Measurements from ENCODE around the gene LDLRAD2. TPM values are rescaled to one million over a fixed set of nuclear protein-coding genes. Genes with fewer than 3 reads are reported as not detected.

LDLRAD2 gene
- total RNA-seq, 1 experiment from 2014 or later, result not detected

- peaks cover 8 to 13% of the 10 kb centered on the region in 2 experiments for H3K4me1 ChIP-seq (ENCODE audit: control insufficient read depth in 1 of 2, insufficient read depth in 2 of 2, low read length in 2 of 2)
- no peaks in the 10 kb centered on the region for H4K20me1 ChIP-seq (ENCODE audit: insufficient read depth)
- peaks cover 0 to 4% of the 10 kb centered on the region in 2 experiments; a peak in 1 of 4 replicates for H3K36me3 ChIP-seq (ENCODE audit: control insufficient read depth in 1 of 2, insufficient read depth in 2 of 2, low read length in 2 of 2)
- H3K79me2 ChIP-seq (ENCODE audit: insufficient read depth, low read length), result no peaks in the 10 kb centered on the region
- no peak for ATAC-seq
- H3K9me2 ChIP-seq (ENCODE audit: insufficient read depth), result no peaks in the 10 kb centered on the region
- no TSS peak for BruUV-seq (replicated peaks)
- no peak overlapping the region for H3K4me2 ChIP-seq (ENCODE audit: low read length)
- intact Hi-C loops (cut with micrococcal nuclease), result no loop called here
- H3K9me3 ChIP-seq (ENCODE audit: control insufficient read depth in 1 of 2, insufficient read depth in 1 of 2, low read depth in 1 of 2, low read length in 2 of 2), result no peaks in the 10 kb centered on the region
- TF ChIP-seq YY1 (IDR thresholded peaks at IDR 0.05; ENCODE audit: extremely low read depth, insufficient replicate concordance, low read depth, low read length), result no peak
- no peak for TF ChIP-seq EGR1 (IDR thresholded peaks at IDR 0.05; ENCODE audit: low read depth)
- no peak for TF ChIP-seq EZH2phosphoT487 (IDR thresholded peaks at IDR 0.05; ENCODE audit: borderline replicate concordance)
- no peak for TF ChIP-seq CBX3 (IDR thresholded peaks at IDR 0.05; ENCODE audit: low read depth)
- TF ChIP-seq TCF7L2 (IDR thresholded peaks at IDR 0.05; ENCODE audit: borderline replicate concordance, extremely low read depth, insufficient read depth, insufficient read length), result no peak
- no peak for TF ChIP-seq JUND (IDR thresholded peaks at IDR 0.05)
- H3K4me3 ChIP-seq (replicated peaks in 1 of 2; ENCODE audit: low read depth in 1 of 2, low read length in 2 of 2), result no peak overlapping the region
- ChIA-PET POLR2A (no interaction called here), CTCF (no interaction called here), RAD21 (ENCODE audit: low non-redundant PET in 1 of 2, low total read pairs in 2 of 2, uncharacterized antibody in 2 of 2, unreplicated experiment in 2 of 2) (no interaction called here)
- H3K9ac ChIP-seq (ENCODE audit: low read length), result no peak overlapping the region
- H3K27me3 ChIP-seq (ENCODE audit: insufficient read depth, low read length), result no peaks in the 10 kb centered on the region
- no peak overlapping the region for H3K27ac ChIP-seq (ENCODE audit: low read depth, low read length)
- no peak for DNase-seq (ENCODE audit: low read depth, low spot score)
- H2AFZ ChIP-seq (ENCODE audit: low read depth, low read length, poor library complexity, severe bottlenecking), result no peak overlapping the region
Observed at GRCh38 chr1:21860971-21861370, 48.9 kb downstream of the LDLRAD2 start.

DNA sequence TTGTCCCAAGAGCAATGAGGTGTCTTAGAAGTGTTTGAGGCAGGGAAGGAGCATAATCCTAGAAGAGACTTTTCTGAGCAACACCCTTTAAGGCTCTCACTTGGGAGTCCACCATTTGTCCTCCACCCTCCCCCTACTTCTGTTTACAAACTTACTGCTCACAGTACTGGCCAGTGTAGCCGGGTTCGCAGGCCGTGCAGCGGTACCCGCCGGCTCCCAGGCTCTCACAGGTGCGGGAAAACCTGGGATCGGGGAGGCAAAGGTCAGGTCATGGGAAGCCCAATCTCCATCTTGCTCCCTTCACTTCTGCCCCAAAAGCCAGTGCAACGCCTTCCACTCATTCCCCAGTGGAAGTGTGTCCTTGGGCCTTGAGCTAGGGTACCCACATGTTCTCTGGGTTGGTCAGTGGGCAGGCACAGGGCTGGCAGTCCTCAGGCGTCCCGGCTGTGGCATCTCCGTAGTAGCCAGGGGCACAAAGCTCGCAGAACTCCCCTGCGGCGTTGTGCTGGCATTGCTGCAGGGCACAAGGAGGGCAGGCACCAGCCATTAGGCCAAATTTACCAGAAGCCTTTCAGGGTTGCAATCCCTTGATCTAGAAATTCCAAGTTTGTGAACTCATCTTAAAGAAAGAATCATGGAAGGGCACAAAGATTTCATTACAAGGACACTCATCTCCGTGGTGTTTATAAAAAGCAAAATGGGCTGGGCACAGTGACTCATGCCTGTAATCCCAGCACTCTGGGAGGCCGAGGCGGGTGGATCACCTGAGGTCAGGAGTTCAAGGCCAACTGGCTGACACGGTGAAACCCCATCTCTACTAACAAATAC, 49.8 kb downstream of the LDLRAD2 start:
- Histone ChIP-seq H3K9me3 (ENCODE audit: control insufficient read depth in 1 of 2, insufficient read depth in 1 of 2, low read depth in 1 of 2, low read length in 2 of 2) (no peaks in the 10 kb centered on the region), H3K27ac (ENCODE audit: low read depth, low read length) (peak overlapping the region; percentile 31; the same call in 1 of the 2 replicates), H2AFZ (ENCODE audit: low read depth, low read length, poor library complexity, severe bottlenecking) (no peak overlapping the region), H3K9ac (ENCODE audit: low read length) (no peak overlapping the region), H4K20me1 (ENCODE audit: insufficient read depth) (no peaks in the 10 kb centered on the region), H3K36me3 (ENCODE audit: control insufficient read depth in 1 of 2, insufficient read depth in 2 of 2, low read length in 2 of 2) (peaks cover 0 to 4% of the 10 kb centered on the region in 2 experiments; a peak in 1 of 4 replicates), H3K27me3 (ENCODE audit: insufficient read depth, low read length) (no peaks in the 10 kb centered on the region), H3K4me3 (replicated peaks in 1 of 2; ENCODE audit: low read depth in 1 of 2, low read length in 2 of 2) (no peak overlapping the region), H3K9me2 (ENCODE audit: insufficient read depth) (no peaks in the 10 kb centered on the region), H3K79me2 (ENCODE audit: insufficient read depth, low read length) (no peaks in the 10 kb centered on the region), H3K4me2 (ENCODE audit: low read length) (peak overlapping the region; percentile 36), H3K4me1 (ENCODE audit: control insufficient read depth in 1 of 2, insufficient read depth in 2 of 2, low read length in 2 of 2) (peaks cover 8 to 13% of the 10 kb centered on the region in 2 experiments)
- DNase-seq (ENCODE audit: low read depth, low spot score), result no peak
- RAD21 ChIA-PET (ENCODE audit: low non-redundant PET in 1 of 2, low total read pairs in 2 of 2, uncharacterized antibody in 2 of 2, unreplicated experiment in 2 of 2), result no interaction called here
- CTCF ChIA-PET, result no interaction called here
- intact Hi-C loops (cut with micrococcal nuclease), result no loop called here
- TF ChIP-seq, protein P1, sequence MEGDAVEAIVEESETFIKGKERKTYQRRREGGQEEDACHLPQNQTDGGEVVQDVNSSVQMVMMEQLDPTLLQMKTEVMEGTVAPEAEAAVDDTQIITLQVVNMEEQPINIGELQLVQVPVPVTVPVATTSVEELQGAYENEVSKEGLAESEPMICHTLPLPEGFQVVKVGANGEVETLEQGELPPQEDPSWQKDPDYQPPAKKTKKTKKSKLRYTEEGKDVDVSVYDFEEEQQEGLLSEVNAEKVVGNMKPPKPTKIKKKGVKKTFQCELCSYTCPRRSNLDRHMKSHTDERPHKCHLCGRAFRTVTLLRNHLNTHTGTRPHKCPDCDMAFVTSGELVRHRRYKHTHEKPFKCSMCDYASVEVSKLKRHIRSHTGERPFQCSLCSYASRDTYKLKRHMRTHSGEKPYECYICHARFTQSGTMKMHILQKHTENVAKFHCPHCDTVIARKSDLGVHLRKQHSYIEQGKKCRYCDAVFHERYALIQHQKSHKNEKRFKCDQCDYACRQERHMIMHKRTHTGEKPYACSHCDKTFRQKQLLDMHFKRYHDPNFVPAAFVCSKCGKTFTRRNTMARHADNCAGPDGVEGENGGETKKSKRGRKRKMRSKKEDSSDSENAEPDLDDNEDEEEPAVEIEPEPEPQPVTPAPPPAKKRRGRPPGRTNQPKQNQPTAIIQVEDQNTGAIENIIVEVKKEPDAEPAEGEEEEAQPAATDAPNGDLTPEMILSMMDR (IDR thresholded peaks at IDR 0.05 in 2 of 3, conservative IDR thresholded peaks at IDR 0.05 in 1 of 3; ENCODE audit: borderline replicate concordance in 1 of 3, insufficient read depth in 1 of 3, low read depth in 2 of 3, low read length in 2 of 3), result no peak
- TF ChIP-seq EZH2phosphoT487 (IDR thresholded peaks at IDR 0.05; ENCODE audit: borderline replicate concordance), result no peak
- no peak for TF ChIP-seq EZH2 (IDR thresholded peaks at IDR 0.05)
- peak; percentile 63 for ATAC-seq
- BruUV-seq (replicated peaks), result no TSS peak
- POLR2A ChIA-PET, result no interaction called here

Data from HCT116 (cell line).